ENCODE results near the gene ADAM12.

- TF ChIP-seq EZH2phosphoT487 (IDR thresholded peaks at IDR 0.05; ENCODE audit: low read length) (no peak), CTCF (IDR thresholded peaks at IDR 0.05; ENCODE audit: low read length) (no peak)
These were observed 398.5 kb downstream of the ADAM12 start for GRCh38 chr10:125989791-125990190.
